GM18499 (cell line): Measurements from ENCODE around the gene TKFC.

Experiments used
- ATAC-seq: cut with Tn5 transposase; IDR thresholded peaks from one replicate; pipeline ENCODE4 v1.9.1; 2021; ENCODE audit warnings: moderate number of reproducible peaks; ENCODE audit not compliant: insufficient read depth, unreplicated experiment

Gene TKFC

DNA sequence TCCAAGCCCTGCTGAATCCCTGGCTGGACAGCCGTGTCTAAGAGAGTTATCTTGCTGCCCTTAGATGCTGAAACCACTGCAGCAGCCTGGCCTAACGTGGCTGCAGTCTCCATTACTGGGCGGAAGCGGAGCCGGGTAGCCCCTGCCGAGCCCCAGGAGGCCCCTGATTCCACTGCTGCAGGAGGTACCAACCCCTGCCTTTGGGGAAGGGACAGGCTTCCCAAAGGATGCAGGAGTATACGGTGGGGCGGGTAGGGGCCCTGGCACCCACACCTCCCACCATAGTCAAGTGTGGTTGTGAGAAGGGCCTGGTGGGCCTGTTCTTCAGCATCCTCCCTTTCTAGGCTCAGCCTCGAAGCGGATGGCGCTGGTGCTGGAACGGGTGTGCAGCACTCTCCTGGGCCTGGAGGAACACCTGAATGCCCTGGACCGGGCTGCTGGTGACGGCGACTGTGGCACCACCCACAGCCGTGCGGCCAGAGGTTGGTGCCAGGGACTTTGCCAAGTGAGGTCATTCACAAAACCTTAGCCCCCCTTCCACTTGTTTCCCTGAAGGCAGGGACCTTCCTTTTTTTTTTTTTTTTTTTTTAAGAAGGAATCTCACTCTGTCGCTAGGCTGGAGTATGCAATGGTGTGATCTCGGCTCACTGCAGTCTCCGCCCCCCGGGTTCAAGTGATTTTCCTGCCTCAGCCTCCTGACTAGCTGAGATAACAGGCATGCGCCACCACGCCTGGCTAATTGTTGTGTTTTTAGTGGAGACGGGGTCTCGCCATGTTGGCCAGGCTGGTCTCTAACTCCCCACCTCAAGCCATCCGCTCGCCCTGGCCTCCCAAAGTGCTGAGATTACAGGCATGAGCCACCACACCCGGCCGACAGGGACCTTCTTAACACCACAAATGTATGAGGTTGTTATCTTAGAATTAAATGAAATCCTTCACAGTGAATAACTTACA lies 11.0 kb downstream of the TKFC start:
- ATAC-seq: no peak

DNA sequence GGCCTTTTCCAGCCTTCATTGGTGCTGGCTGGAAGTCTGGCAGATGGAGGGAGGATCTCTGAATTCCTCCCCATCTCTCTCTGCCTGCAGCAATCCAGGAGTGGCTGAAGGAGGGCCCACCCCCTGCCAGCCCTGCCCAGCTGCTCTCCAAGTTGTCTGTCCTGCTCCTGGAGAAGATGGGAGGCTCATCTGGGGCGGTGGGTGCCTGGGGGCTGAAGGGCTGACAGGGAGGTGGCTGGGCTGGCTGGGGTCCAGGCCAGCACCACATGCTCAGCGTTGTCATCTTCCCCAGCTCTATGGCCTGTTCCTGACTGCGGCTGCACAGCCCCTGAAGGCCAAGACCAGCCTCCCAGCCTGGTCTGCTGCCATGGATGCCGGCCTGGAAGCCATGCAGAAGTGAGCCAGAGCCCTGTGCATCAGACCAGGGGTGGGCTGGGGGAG lies 12.2 kb downstream of the TKFC start:
- no peak for ATAC-seq

GRCh38 chr11:61345954-61346843 lies 13.2 kb downstream of the TKFC start:
- no peak for ATAC-seq

DNA sequence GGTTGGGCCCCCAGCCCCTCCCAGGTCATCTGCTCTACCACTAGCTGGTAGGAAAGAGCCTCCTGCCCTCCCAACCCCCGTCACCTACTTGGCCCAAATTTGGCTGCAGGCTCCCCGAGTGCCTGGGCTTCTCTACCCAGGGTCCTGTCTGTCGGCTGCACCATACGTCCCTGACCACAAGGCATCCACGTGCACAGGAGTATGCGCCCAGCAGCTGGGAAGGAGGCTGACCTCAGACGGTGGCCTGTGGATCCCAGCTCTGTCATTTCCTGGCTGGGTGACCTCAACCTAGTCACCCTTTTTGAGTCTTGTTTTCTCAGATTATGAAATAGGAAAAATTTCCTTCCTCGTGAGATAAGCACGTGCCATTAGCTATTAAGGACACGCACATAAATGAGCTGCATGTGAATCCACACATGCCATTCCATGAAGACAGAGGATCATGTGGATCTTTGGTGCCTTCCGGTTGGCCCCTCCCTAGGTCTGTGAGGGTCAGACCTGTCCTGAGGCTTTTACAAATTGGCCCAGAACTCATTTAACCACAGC lies 15.0 kb downstream of the TKFC start:
- ATAC-seq: no peak

- ATAC-seq: no peak
These were observed 16.2 kb downstream of the TKFC start for GRCh38 chr11:61349189-61349751.

DNA sequence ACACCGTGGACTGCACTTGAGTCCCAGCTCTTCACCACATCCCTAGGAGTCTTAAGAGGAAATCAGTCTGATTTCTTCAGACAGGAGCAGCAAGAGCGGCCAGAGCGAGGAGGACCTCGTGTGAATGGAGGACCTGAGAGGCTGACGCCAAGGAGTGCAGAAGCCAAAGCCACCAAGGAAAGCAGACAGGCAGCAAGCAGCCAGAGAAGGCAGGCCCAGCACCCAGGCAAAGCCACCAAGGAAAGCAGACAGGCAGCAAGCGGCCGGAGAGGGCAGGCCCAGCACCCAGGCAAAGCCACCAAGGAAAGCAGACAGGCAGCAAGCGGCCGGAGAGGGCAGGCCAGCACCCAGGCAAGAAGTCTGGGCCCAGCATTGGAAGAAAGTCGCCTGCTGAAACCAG lies 16.9 kb downstream of the TKFC start:
- no peak for ATAC-seq

DNA sequence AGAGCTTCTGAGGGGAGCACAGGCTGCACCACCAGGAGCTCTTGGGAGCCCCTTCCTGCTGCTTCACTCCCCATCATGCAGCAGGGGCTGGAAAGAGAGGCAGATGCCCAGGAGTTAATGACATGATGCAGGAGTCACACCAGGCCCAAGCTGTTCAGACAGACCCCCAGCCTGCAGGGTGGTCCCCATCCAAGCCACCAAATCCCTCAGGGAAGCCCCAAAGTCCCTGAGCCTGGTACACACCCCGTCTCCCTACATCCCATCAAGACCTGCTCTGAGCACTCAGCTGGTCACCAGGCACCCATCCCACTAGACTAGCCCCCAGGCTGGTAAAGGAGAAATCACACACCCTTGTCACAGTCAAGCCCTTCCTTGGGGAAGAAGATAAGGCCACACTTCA lies 17.3 kb downstream of the TKFC start:
- no peak for ATAC-seq

GRCh38 chr11:61350803-61351202 lies 17.8 kb downstream of the TKFC start:
- no peak for ATAC-seq

- ATAC-seq: no peak
These were observed 19.0 kb downstream of the TKFC start for GRCh38 chr11:61352038-61352437.

DNA sequence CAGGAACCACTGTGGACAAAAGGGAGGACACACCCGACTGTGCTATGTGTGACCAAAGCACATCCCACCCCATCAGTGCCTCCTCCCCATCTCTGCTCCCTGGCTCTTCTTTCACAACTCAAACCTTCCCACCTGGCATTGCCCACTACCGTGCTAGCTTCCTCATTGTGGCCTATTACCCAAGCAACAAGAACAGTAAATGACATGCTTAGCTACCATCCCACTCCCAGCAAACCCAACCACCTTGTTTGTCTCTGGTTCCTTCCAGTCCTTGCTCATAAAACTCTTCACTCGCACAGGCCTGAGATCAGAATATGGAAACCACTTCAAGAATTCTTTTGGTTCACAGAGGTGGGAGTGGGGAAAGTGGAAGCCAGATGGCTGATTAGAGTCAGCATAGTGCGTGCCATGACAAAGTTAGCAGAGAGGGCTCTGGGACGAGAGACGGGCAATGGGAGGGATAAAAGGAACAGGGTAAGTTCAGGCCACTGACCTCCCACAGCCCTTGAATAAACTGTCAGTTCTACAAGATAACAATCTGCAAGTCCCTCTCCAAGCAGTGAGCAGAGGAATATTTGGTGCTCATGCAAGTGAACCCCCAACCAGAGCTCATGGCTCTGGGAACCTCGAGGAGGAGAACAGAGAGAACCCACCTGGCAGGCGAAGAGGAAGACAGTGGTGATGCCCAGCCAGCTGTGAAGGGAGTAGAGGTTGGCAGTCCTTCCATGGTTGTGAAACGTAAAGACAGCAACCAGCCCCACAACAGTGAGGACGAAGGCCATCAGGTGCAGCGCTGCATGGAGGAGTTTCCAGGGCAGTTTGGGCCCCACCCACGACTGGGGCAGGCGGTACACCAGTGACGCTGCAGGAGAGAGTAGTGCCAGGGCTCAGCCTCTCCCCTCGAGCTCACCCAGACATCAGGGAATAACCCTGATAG lies 20.4 kb downstream of the TKFC start:
- ATAC-seq: no peak

GRCh38 chr11:61354208-61354607 lies 21.2 kb downstream of the TKFC start:
- ATAC-seq: no peak

- no peak for ATAC-seq
These were observed 23.7 kb downstream of the TKFC start for GRCh38 chr11:61356706-61357105.

GRCh38 chr11:61357233-61357893 lies 24.3 kb downstream of the TKFC start:
- peak; percentile 35 for ATAC-seq

- no peak for ATAC-seq
These were observed 24.8 kb downstream of the TKFC start for GRCh38 chr11:61357894-61358239.

GRCh38 chr11:61358566-61358965 lies 25.5 kb downstream of the TKFC start:
- no peak for ATAC-seq

DNA sequence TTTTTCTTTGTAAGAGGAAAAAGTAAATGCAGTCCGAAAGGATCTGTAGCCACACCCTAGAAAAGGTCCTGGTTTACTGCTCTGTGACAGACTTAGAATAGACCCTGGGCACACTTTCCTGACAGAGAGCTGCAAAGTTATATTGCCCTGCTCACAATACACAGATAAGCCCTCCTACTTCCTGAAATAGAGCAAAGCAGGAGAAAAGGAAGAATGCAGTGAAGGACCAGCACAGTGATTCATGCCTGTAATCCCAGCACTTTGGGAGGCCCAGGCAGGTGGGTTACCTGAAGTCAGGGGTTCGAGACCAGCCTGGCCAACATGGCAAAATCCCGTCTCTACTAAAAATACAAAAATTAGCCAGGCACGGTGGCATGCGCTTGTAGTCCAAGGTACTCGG lies 26.5 kb downstream of the TKFC start:
- ATAC-seq: no peak

GRCh38 chr11:61361237-61361740 lies 28.3 kb downstream of the TKFC start:
- no peak for ATAC-seq

- ATAC-seq: peak; percentile 54
These were observed 28.9 kb downstream of the TKFC start, which contains the start of the genes CYB561A3 and TMEM138 for GRCh38 chr11:61361741-61362541. TSS of gene CYB561A3 (minus strand) at chr11:61361882. CDS start at chr11:61356713, 5,169 bp downstream. TSS of gene TMEM138 (plus strand) at chr11:61362374. CDS start at chr11:61364391, 2,017 bp downstream.
